Panc1 (cell line): ENCODE results near the gene FGF4. TPM values are rescaled to one million over a fixed set of nuclear protein-coding genes. Genes with fewer than 3 reads are reported as not detected.
A peak's percentile ranks its signal among the peaks of the same experiment; 100 is the strongest.

Experiments used
- ATAC-seq: fragments of 200-7000 bp; cut with Tn5 transposase; 2 replicates; pipeline ENCODE4 v1.9.1; 2020; ENCODE audit warnings: mild to moderate bottlenecking, moderate library complexity
- Bru-seq: library from RNA; stranded (reverse); fragments of 400-500 nt; gene quantifications from one replicate; lab custom pipeline; 2021; lab: Mats Ljungman, UMichigan
- BruChase-seq, 2 experiments: library from RNA; stranded (reverse); fragments of 400-500 nt; gene quantifications; one replicate each; lab custom pipeline; 2021; lab: Mats Ljungman, UMichigan
- BruUV-seq: library from RNA; stranded (reverse); fragments of 400-500 nt; replicated peaks from 2 replicates; lab custom pipeline; 2021; lab: Mats Ljungman, UMichigan
- CTCF ChIA-PET: fragments of 300-600 bp; sonication (Branson Sonifier 250); formaldehyde crosslinking; loops from one replicate; lab custom pipeline; 2022; ENCODE audit warnings: antibody characterized with exemption; lab: Charles Lee
- POLR2A ChIA-PET: fragments of 300-600 bp; sonication (Branson Sonifier 250); formaldehyde crosslinking; loops from one replicate; lab custom pipeline; 2022; ENCODE audit warnings: antibody characterized with exemption; lab: Charles Lee
- DNase-seq: peaks from one replicate; pipeline ENCODE4 v3.0.0-alpha.2; 2010; ENCODE audit warnings: low read depth, low spot score
- H3K27ac ChIP-seq: 2 replicates; pipeline ENCODE4 v1.5.1; 2011; ENCODE audit warnings: mild to moderate bottlenecking, low read length, inconsistent platforms
- H3K27me3 ChIP-seq: fragments of 200-500 bp; sonication (Bioruptor generic); 2 replicates; pipeline ENCODE4 v1.6.0; 2014; ENCODE audit warnings: low read length, inconsistent platforms; ENCODE audit not compliant: control insufficient read depth, insufficient read depth
- H3K36me3 ChIP-seq: fragments of 200-500 bp; sonication (Bioruptor generic); 2 replicates; pipeline ENCODE4 v1.5.1; 2014; ENCODE audit warnings: inconsistent platforms, mild to moderate bottlenecking, low read length, moderate library complexity; ENCODE audit not compliant: control insufficient read depth, insufficient read depth
- H3K4me1 ChIP-seq: 2 replicates; pipeline ENCODE4 v1.5.1; 2011; ENCODE audit warnings: inconsistent platforms, mild to moderate bottlenecking, low read length, moderate library complexity; ENCODE audit not compliant: control insufficient read depth, insufficient read depth
- H3K4me3 ChIP-seq, 2 experiments: 2 replicates each; pipeline ENCODE4 v1.5.1; 2011 to 2012; ENCODE audit warnings: low read depth in 2 of 2, low read length in 2 of 2, mild to moderate bottlenecking in 2 of 2, inconsistent platforms in 1 of 2, moderate library complexity in 1 of 2
- H3K9me3 ChIP-seq: fragments of 200-500 bp; sonication (Bioruptor generic); 2 replicates; pipeline ENCODE4 v1.5.1; 2014; ENCODE audit warnings: low read depth, mild to moderate bottlenecking, inconsistent platforms, low read length, moderate library complexity; ENCODE audit not compliant: control insufficient read depth, insufficient read depth
- POLR2AphosphoS5 ChIP-seq: IDR thresholded peaks from 2 replicates; pipeline ENCODE4 v1.6.1; 2012; ENCODE audit warnings: mild to moderate bottlenecking, low read depth, low read length, moderate library complexity
- SIN3A ChIP-seq: IDR thresholded peaks from 2 replicates; pipeline ENCODE4 v1.6.1; 2012; ENCODE audit warnings: low read depth, mild to moderate bottlenecking, low read length, moderate library complexity, borderline replicate concordance; ENCODE audit not compliant: insufficient read depth
- TCF7L2 ChIP-seq: IDR thresholded peaks from 2 replicates; pipeline ENCODE4 v1.6.1; 2011; ENCODE audit warnings: mild to moderate bottlenecking, low read depth, low read length, inconsistent platforms
- in situ Hi-C: cut with HindIII; loops from 2 replicates; pipeline ENCODE4 v1.10.0; 2016; ENCODE audit warnings: low sequenced_read_pairs, low pct_unique_long_range_greater_than_20kb
- intact Hi-C: fragments of 100-400 bp; cut with micrococcal nuclease; formaldehyde crosslinking; loops from one replicate; pipeline ENCODE4 v1.10.0; 2022; ENCODE audit not compliant: unreplicated experiment
- long read RNA-seq: library from polyadenylated mRNA; unstranded; transcript quantifications from one replicate; pipeline ENCODE4 v2.0.0, GENCODE V29; 2021; ENCODE audit not compliant: unreplicated experiment
- polyA plus RNA-seq: library from polyadenylated mRNA; unstranded; fragments of >200 nt; gene quantifications from one replicate; pipeline ENCODE4 v1.2.1, GENCODE V29; 2012; ENCODE audit warnings: missing spikeins; ENCODE audit not compliant: insufficient read length
- total RNA-seq: library from RNA; stranded (reverse); gene quantifications from one replicate; pipeline ENCODE4 v1.2.1, GENCODE V29; 2021; ENCODE audit not compliant: unreplicated experiment
- TF ChIP-seq, protein P1 (sequence below): fragments of 450-650 bp; IDR thresholded peaks from 2 replicates; pipeline ENCODE4 v1.5.1; 2017; ENCODE audit warnings: mild to moderate bottlenecking
- TF ChIP-seq, protein P2 (sequence below), 2 experiments: IDR thresholded peaks; 2 replicates each; pipeline ENCODE4 v1.6.1; 2011 to 2012; ENCODE audit warnings: low read depth in 2 of 2, control low read depth in 1 of 2, low read length in 1 of 2, mild to moderate bottlenecking in 1 of 2, moderate library complexity in 1 of 2; ENCODE audit not compliant: insufficient read depth in 1 of 2

The FGF4 gene, protein sequence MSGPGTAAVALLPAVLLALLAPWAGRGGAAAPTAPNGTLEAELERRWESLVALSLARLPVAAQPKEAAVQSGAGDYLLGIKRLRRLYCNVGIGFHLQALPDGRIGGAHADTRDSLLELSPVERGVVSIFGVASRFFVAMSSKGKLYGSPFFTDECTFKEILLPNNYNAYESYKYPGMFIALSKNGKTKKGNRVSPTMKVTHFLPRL
- total RNA-seq (not detected), Bru-seq, nascent RNA (not detected), BruChase-seq, experiment 1, labeled RNA remaining after a 2-hour chase (not detected), BruChase-seq, experiment 2, labeled RNA remaining after a 6-hour chase (not detected)
- not detected for polyA plus RNA-seq
- long read RNA-seq, result 0 reads

DNA sequence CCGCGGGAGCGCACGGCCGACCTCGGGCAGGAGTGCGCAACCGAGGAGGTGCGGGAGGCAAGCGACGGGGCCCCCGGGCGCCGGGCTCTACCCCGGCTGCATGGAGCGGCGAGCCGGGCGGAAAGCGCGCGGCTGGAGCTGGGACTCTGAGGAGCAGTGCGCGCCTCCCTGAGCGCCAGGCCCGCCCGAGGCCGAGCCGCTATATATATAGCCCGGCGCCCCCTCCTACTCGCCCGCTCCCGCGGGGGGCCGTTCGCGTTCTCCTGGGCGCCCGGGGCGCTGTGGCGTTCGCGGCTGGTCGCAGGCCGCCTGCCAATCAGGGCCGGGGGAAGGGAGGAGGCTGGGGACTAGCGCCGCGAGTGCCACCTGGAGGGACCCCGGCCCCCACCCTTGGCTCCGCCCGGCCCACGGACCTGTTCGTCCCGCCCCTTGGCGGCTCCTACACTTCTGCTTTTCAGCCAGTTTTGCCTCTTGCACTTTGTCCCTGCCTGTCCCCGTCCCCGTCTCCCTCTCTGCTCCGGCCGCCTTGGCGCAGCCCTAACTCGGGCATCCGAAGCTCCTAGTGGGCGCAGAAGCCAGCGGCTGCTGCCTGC lies at the start of gene FGF4:
Gene FGF4, minus strand, starts transcription at position 179 of the 593 bp plus-strand sequence. CDS start 257 bp downstream, outside the sequence.
- no peak within 1 kb of the TSS for H3K27ac ChIP-seq
- H3K9me3 ChIP-seq, result no peaks in the 10 kb centered on the region
- TF ChIP-seq, protein P1, sequence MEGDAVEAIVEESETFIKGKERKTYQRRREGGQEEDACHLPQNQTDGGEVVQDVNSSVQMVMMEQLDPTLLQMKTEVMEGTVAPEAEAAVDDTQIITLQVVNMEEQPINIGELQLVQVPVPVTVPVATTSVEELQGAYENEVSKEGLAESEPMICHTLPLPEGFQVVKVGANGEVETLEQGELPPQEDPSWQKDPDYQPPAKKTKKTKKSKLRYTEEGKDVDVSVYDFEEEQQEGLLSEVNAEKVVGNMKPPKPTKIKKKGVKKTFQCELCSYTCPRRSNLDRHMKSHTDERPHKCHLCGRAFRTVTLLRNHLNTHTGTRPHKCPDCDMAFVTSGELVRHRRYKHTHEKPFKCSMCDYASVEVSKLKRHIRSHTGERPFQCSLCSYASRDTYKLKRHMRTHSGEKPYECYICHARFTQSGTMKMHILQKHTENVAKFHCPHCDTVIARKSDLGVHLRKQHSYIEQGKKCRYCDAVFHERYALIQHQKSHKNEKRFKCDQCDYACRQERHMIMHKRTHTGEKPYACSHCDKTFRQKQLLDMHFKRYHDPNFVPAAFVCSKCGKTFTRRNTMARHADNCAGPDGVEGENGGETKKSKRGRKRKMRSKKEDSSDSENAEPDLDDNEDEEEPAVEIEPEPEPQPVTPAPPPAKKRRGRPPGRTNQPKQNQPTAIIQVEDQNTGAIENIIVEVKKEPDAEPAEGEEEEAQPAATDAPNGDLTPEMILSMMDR, result no peak
- ChIA-PET CTCF (no interaction called here), POLR2A (no interaction called here)
- H3K4me1 ChIP-seq, result peaks cover 3% of the 10 kb centered on the region; the same call in 1 of the 2 replicates
- in situ Hi-C loops, result no loop called here
- H3K36me3 ChIP-seq, result no peaks in the 10 kb centered on the region
- no TSS peak for BruUV-seq
- DNase-seq (no peak), ATAC-seq (peak; percentile 46)
- intact Hi-C loops, result no loop called here
- H3K4me3 ChIP-seq, result no peak within 1 kb of the TSS
- peaks cover 21% of the 10 kb centered on the region for H3K27me3 ChIP-seq

DNA sequence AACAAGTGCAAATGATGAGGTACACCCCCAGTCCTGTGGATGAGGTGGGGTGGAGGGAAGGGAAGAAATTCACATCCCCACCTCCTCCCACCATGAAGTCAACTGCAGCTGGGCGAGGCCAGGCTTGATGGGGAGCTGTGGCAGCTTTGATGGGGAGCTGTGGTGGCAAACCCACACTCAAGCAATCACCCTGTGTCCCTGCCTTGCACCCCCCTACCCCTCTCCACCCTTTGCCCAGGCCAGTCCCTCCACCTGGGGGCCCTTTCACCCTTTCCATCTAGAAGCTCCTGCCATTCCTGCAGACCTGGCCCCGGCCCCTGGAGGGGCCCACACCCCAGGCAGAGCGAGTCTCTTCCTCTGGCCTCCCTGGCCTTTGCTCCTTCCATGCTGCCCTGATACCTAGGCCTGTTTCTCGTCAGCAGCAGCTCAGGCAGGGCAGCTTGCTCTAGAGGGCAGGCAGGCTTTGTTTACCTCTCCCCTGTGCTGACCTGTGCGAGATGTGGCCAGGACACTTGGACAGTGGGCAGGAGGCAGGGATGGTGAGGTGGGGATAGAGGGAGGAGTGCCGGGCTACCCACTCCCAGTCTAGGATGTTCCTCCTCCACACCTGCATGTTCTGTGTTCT lies 48.6 kb upstream of the FGF4 start:
- peaks cover 7% of the 10 kb centered on the region; the same call in 1 of the 2 replicates for H3K27me3 ChIP-seq
- CTCF ChIA-PET, result interaction anchor here (0.7 kb wide), 1 partner anchor 59 kb away, joined by 4 read pairs; no protein-coding TSS in a partner anchor

DNA sequence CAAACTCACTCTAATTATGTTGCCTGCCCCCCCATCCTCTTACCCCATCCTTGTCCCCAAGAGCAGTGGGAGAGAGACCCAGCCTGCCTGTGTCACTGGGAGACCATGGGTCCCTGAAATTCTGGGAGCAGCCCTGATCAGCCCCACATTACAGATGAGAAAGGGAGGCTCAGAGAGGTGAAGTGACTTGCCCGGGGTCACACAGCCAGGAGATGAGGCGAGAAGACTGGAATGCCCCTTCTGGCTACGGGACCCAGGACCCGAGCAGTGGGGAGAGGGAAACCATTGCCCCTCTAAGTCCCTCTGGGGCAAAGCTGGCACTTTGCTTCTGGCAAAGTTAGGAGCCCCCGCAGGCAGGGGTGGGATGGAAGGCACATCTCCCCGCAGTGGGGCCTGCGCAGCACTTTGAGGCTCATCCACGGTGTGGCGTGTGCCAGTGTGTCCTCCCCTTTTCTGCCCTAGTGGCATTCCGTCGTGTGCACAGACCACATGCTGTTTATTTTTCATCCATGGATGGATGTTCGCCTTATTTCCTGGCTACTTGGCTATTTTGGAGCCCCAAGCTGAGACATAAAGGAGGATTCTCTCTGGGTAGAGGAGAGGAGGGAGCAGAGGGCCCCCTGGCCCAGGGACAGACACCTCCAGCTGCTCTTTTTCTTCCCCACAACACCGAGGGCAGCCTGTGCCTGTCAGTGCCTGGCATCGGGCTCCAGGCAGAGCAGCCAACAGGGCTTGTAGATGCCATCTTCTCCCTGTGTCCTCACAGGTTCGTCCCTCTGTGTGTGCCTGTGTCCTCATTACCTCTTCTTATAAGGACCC lies 47.7 kb upstream of the FGF4 start:
- POLR2A ChIA-PET, result no interaction called here
- in situ Hi-C loops (no loop called here), intact Hi-C loops (no loop called here)
- Histone ChIP-seq H3K4me1 (peaks cover 5% of the 10 kb centered on the region; the same call in 1 of the 2 replicates), H3K27ac (no peak overlapping the region), H3K36me3 (no peaks in the 10 kb centered on the region), H3K4me3 (no peak overlapping the region), H3K27me3 (peaks cover 7% of the 10 kb centered on the region; the same call in 1 of the 2 replicates), H3K9me3 (no peaks in the 10 kb centered on the region)
- BruUV-seq, result no TSS peak
- CTCF ChIA-PET, result no interaction called here
- no peak for ATAC-seq
- DNase-seq, result no peak
- TF ChIP-seq TCF7L2 (no peak), SIN3A (no peak), POLR2AphosphoS5 (no peak)
- TF ChIP-seq, protein P2, sequence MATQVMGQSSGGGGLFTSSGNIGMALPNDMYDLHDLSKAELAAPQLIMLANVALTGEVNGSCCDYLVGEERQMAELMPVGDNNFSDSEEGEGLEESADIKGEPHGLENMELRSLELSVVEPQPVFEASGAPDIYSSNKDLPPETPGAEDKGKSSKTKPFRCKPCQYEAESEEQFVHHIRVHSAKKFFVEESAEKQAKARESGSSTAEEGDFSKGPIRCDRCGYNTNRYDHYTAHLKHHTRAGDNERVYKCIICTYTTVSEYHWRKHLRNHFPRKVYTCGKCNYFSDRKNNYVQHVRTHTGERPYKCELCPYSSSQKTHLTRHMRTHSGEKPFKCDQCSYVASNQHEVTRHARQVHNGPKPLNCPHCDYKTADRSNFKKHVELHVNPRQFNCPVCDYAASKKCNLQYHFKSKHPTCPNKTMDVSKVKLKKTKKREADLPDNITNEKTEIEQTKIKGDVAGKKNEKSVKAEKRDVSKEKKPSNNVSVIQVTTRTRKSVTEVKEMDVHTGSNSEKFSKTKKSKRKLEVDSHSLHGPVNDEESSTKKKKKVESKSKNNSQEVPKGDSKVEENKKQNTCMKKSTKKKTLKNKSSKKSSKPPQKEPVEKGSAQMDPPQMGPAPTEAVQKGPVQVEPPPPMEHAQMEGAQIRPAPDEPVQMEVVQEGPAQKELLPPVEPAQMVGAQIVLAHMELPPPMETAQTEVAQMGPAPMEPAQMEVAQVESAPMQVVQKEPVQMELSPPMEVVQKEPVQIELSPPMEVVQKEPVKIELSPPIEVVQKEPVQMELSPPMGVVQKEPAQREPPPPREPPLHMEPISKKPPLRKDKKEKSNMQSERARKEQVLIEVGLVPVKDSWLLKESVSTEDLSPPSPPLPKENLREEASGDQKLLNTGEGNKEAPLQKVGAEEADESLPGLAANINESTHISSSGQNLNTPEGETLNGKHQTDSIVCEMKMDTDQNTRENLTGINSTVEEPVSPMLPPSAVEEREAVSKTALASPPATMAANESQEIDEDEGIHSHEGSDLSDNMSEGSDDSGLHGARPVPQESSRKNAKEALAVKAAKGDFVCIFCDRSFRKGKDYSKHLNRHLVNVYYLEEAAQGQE (IDR thresholded peaks at IDR 0.05; ENCODE audit: insufficient read depth in 1 of 2, low read depth in 2 of 2, low read length in 1 of 2), result no peak
- TF ChIP-seq, protein P1, result no peak

More for the DNA sequence above, 48.6 kb upstream of the FGF4 start:
- intact Hi-C loops, result no loop called here
- in situ Hi-C loops, result no loop called here
- POLR2A ChIA-PET, result no interaction called here
- Histone ChIP-seq H3K9me3 (no peaks in the 10 kb centered on the region), H3K4me3 (no peak overlapping the region), H3K27ac (no peak overlapping the region), H3K4me1 (no peaks in the 10 kb centered on the region), H3K36me3 (no peaks in the 10 kb centered on the region)
- DNase-seq (no peak), ATAC-seq (no peak)
- TF ChIP-seq TCF7L2, result no peak
- no TSS peak for BruUV-seq
